HepG2 (cell line): ENCODE measurements around the gene SEC11A. TPM values are rescaled to one million over a fixed set of nuclear protein-coding genes. Genes with fewer than 3 reads are reported as not detected.

Source experiments
- AKAP8 ChIP-seq: sonication (generic); formaldehyde crosslinking; IDR thresholded peaks from 2 replicates; pipeline ENCODE4 v1.5.1; 2020; ENCODE audit warnings: mild to moderate bottlenecking, missing genetic modification reagents
- CC2D1A ChIP-seq: sonication (generic); formaldehyde crosslinking; IDR thresholded peaks from 2 replicates; pipeline ENCODE4 v1.8.1; 2023; ENCODE audit warnings: mild to moderate bottlenecking, missing genetic modification reagents
- ESRRA ChIP-seq: sonication (generic); formaldehyde crosslinking; IDR thresholded peaks from 2 replicates; pipeline ENCODE4 v1.5.1; 2020; ENCODE audit warnings: mild to moderate bottlenecking, low read depth, missing genetic modification reagents
- HOXA9 ChIP-seq: sonication (generic); formaldehyde crosslinking; IDR thresholded peaks from 2 replicates; pipeline ENCODE4 v1.8.1; 2022; ENCODE audit warnings: missing genetic modification reagents, mild to moderate bottlenecking, moderate library complexity, borderline replicate concordance
- JARID2 ChIP-seq: sonication (generic); formaldehyde crosslinking; IDR thresholded peaks from 2 replicates; pipeline ENCODE4 v1.8.1; 2023; ENCODE audit warnings: missing genetic modification reagents, inconsistent platforms; ENCODE audit not compliant: insufficient replicate concordance
- KDM5B ChIP-seq: sonication (generic); formaldehyde crosslinking; IDR thresholded peaks from 2 replicates; pipeline ENCODE4 v1.4.0; 2020; ENCODE audit warnings: missing genetic modification reagents, mild to moderate bottlenecking, borderline replicate concordance
- MAZ ChIP-seq, 2 experiments: sonication (generic) in 1 of 2; formaldehyde crosslinking in 1 of 2; IDR thresholded peaks; 2 replicates each; pipeline versions ENCODE4 v1.5.0 to v1.6.1; 2012 to 2020; ENCODE audit warnings: low read depth in 2 of 2, mild to moderate bottlenecking in 2 of 2, borderline replicate concordance in 1 of 2, improper control_type of control experiment in 1 of 2, low read length in 1 of 2, missing genetic modification reagents in 1 of 2, moderate library complexity in 1 of 2
- MIER2 ChIP-seq: IDR thresholded peaks from 2 replicates; pipeline ENCODE4 v1.6.1; 2016; ENCODE audit warnings: missing biosample characterization, missing genetic modification reagents
- MXD4 ChIP-seq: IDR thresholded peaks from 2 replicates; pipeline ENCODE4 v1.6.1; 2016; ENCODE audit warnings: mild to moderate bottlenecking, missing biosample characterization, missing genetic modification reagents
- REST ChIP-seq, 2 experiments: IDR thresholded peaks; 2 replicates each; pipeline ENCODE4 v1.6.1; 2011 to 2012; ENCODE audit warnings: low read length in 2 of 2, borderline replicate concordance in 1 of 2, low read depth in 1 of 2, mild to moderate bottlenecking in 1 of 2, moderate library complexity in 1 of 2
- ZNF264 ChIP-seq: sonication (generic); formaldehyde crosslinking; IDR thresholded peaks from 2 replicates; pipeline ENCODE4 v1.4.0; 2020; ENCODE audit warnings: missing genetic modification reagents
- ZNF292 ChIP-seq: sonication (generic); formaldehyde crosslinking; IDR thresholded peaks from 2 replicates; pipeline ENCODE4 v1.8.1; 2022; ENCODE audit warnings: mild to moderate bottlenecking, low read depth, missing genetic modification reagents, borderline replicate concordance
- ZNF3 ChIP-seq: IDR thresholded peaks from 2 replicates; pipeline ENCODE4 v1.7.0; 2017; ENCODE audit warnings: inconsistent platforms
- ZNF781 ChIP-seq: sonication (generic); formaldehyde crosslinking; IDR thresholded peaks from 2 replicates; pipeline ENCODE4 v1.5.1; 2020; ENCODE audit warnings: borderline replicate concordance, mild to moderate bottlenecking, missing genetic modification reagents; ENCODE audit errors: not compliant biosample characterization
- ZSCAN25 ChIP-seq: sonication (generic); formaldehyde crosslinking; IDR thresholded peaks from 2 replicates; pipeline ENCODE4 v1.8.0; 2022; ENCODE audit warnings: mild to moderate bottlenecking, missing genetic modification reagents
- polyA plus RNA-seq, 8 experiments: library from polyadenylated mRNA; depleted of rRNA in 3 of 8; stranded (reverse) in 7 of 8; unstranded in 1 of 8; fragments of >200 nt; fragmentation: Illumina TruSeq in 4 of 8; extraction: Trizol in 4 of 8; gene quantifications; 2 replicates each; pipeline versions ENCODE4 v1.2.1 to v1.2.3, GENCODE V29; 2011 to 2016; ENCODE audit warnings: low read depth in 4 of 8, missing spikeins in 1 of 8, mixed read lengths in 1 of 8; ENCODE audit not compliant: insufficient read depth in 1 of 8
- total RNA-seq, 5 experiments: library from RNA; depleted of rRNA; stranded (reverse); fragments of >200 nt; fragmentation: Illumina TruSeq; extraction: Trizol; gene quantifications; 2 replicates each; pipeline ENCODE4 v1.2.3, GENCODE V29; 2016; ENCODE audit warnings: low read depth in 1 of 5
- TF ChIP-seq, protein P1 (sequence below): IDR thresholded peaks from 2 replicates; pipeline ENCODE4 v1.6.1; 2016; ENCODE audit warnings: mild to moderate bottlenecking, missing biosample characterization, missing genetic modification reagents
- TF ChIP-seq, protein P2 (sequence below): sonication (generic); formaldehyde crosslinking; IDR thresholded peaks from 2 replicates; pipeline ENCODE4 v1.4.0; 2020; ENCODE audit warnings: missing genetic modification reagents
- TF ChIP-seq, protein P3 (sequence below): IDR thresholded peaks from 2 replicates; pipeline ENCODE4 v1.6.1; 2016; ENCODE audit warnings: missing compliant biosample characterization, missing genetic modification reagents, borderline replicate concordance

The SEC11A gene
- total and polyA plus RNA-seq, 2 of the 13 experiments (the other 11 are each of a cell fraction or from before 2014, with no cell fraction given): 141 to 230 TPM

DNA sequence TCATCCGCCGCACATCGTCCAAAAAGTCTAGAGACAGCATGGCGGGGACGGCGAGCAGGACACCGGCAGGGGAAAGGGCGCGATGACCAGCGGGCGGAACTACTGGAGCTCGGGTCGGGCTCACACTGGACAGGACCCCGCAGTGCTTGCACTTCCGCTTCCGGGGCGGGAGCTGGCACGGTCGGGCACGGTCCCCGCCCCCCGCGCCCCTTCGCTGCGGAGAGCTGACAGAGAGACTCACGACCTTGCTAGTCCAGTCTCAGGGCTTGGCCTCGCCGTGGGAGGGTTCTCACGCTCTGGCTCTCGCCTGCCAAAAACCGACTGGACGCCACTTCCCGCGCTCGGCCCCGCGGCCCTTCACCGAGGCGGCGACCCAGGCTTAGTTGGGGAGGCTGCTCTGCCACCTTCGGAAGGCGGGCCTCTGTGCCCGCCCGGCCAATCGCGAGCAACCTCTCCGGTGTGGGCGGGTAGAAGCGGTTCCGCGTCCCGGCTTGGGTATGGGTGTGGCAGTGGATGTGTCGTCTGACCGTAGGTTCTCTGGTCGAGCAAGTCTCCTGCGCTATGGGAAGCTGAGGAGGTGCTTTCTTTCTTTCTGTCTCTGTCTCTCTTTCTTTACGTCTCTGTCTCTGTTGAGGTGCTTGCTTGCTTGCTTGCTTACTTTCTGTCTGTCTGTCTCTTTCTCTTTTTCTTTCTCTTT, at the start of gene SEC11A (continued):
- TF ChIP-seq ZNF292 (peak; percentile 92), REST (IDR thresholded peaks at IDR 0.05; ENCODE audit: borderline replicate concordance in 1 of 2, low read depth in 1 of 2, low read length in 2 of 2) (0 out of 4 replicates have a peak, but pooled peaks of 1 of the 2 experiments have one; percentile 7), MXD4 (CRISPR knock-in tag) (peak; percentile 93), CC2D1A (CRISPR knock-in tag) (no peak), AKAP8 (CRISPR knock-in tag) (0 out of 2 replicates have a peak, but pooled peaks have one; percentile 66), JARID2 (CRISPR knock-in tag) (peak; percentile 20), ZSCAN25 (CRISPR knock-in tag) (peak; percentile 58; the same call in 1 of the 2 replicates), ZNF3 (CRISPR knock-in tag) (0 out of 2 replicates have a peak, but pooled peaks have one; percentile 3), ZNF781 (CRISPR knock-in tag) (no peak), KDM5B (peak; percentile 96; the same call in 1 of the 2 replicates), HOXA9 (CRISPR knock-in tag) (no peak), MIER2 (CRISPR knock-in tag) (0 out of 2 replicates have a peak, but pooled peaks have one; percentile 40), MAZ (IDR thresholded peaks at IDR 0.05; ENCODE audit: borderline replicate concordance, low read depth, low read length) (0 out of 2 replicates have a peak, but pooled peaks have one; percentile 17), MAZ (CRISPR knock-in tag; IDR thresholded peaks at IDR 0.05; ENCODE audit: low read depth) (peak; percentile 79), ZNF264 (CRISPR knock-in tag) (0 out of 2 replicates have a peak, but pooled peaks have one; percentile 16), ESRRA (CRISPR knock-in tag) (peak; percentile 63; the same call in 1 of the 2 replicates)
- TF ChIP-seq, protein P1, sequence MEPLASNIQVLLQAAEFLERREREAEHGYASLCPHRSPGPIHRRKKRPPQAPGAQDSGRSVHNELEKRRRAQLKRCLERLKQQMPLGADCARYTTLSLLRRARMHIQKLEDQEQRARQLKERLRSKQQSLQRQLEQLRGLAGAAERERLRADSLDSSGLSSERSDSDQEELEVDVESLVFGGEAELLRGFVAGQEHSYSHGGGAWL: peak; percentile 66; the same call in 1 of the 2 replicates
- TF ChIP-seq, protein P2, sequence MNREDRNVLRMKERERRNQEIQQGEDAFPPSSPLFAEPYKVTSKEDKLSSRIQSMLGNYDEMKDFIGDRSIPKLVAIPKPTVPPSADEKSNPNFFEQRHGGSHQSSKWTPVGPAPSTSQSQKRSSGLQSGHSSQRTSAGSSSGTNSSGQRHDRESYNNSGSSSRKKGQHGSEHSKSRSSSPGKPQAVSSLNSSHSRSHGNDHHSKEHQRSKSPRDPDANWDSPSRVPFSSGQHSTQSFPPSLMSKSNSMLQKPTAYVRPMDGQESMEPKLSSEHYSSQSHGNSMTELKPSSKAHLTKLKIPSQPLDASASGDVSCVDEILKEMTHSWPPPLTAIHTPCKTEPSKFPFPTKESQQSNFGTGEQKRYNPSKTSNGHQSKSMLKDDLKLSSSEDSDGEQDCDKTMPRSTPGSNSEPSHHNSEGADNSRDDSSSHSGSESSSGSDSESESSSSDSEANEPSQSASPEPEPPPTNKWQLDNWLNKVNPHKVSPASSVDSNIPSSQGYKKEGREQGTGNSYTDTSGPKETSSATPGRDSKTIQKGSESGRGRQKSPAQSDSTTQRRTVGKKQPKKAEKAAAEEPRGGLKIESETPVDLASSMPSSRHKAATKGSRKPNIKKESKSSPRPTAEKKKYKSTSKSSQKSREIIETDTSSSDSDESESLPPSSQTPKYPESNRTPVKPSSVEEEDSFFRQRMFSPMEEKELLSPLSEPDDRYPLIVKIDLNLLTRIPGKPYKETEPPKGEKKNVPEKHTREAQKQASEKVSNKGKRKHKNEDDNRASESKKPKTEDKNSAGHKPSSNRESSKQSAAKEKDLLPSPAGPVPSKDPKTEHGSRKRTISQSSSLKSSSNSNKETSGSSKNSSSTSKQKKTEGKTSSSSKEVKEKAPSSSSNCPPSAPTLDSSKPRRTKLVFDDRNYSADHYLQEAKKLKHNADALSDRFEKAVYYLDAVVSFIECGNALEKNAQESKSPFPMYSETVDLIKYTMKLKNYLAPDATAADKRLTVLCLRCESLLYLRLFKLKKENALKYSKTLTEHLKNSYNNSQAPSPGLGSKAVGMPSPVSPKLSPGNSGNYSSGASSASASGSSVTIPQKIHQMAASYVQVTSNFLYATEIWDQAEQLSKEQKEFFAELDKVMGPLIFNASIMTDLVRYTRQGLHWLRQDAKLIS (CRISPR knock-in tag): no peak
- TF ChIP-seq, protein P3, sequence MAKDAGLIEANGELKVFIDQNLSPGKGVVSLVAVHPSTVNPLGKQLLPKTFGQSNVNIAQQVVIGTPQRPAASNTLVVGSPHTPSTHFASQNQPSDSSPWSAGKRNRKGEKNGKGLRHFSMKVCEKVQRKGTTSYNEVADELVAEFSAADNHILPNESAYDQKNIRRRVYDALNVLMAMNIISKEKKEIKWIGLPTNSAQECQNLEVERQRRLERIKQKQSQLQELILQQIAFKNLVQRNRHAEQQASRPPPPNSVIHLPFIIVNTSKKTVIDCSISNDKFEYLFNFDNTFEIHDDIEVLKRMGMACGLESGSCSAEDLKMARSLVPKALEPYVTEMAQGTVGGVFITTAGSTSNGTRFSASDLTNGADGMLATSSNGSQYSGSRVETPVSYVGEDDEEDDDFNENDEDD (CRISPR knock-in tag): peak; percentile 70; the same call in 1 of the 2 replicates
